ENCODE measurements around the gene UBE3B.
A peak's percentile ranks its signal among the peaks of the same experiment; 100 is the strongest.
"Not testable (repeated sequence)": the region's sequence is repeated elsewhere in the genome, so short reads cannot be mapped to it uniquely, and the experiment has no call there.

UBE3B gene

GRCh38 chr12:109449845-109450532 lies 27.4 kb upstream of the UBE3B start:
- DNase-seq: no peak

GRCh38 chr12:109450980-109451379 lies 26.5 kb upstream of the UBE3B start:
- no peak for DNase-seq

GRCh38 chr12:109451400-109451799 lies 26.0 kb upstream of the UBE3B start:
- DNase-seq: no peak

GRCh38 chr12:109452489-109452888 lies 24.9 kb upstream of the UBE3B start:
- peak; percentile 90 for DNase-seq

- DNase-seq: no peak
These were observed 21.7 kb upstream of the UBE3B start for GRCh38 chr12:109455706-109456105.

- DNase-seq: no peak
These were observed 19.3 kb upstream of the UBE3B start for GRCh38 chr12:109458086-109458485.

- no peak for DNase-seq
These were observed 18.6 kb upstream of the UBE3B start for GRCh38 chr12:109458771-109459208.

- DNase-seq: no peak
These were observed 18.2 kb upstream of the UBE3B start for GRCh38 chr12:109459247-109459646.

GRCh38 chr12:109460538-109460937 lies 16.9 kb upstream of the UBE3B start:
- DNase-seq: no peak

- no peak for DNase-seq
These were observed 16.2 kb upstream of the UBE3B start for GRCh38 chr12:109461049-109461845.

- DNase-seq: no peak
These were observed 15.3 kb upstream of the UBE3B start for GRCh38 chr12:109461846-109462756.

GRCh38 chr12:109462868-109463692 lies 14.4 kb upstream of the UBE3B start:
- no peak for DNase-seq

GRCh38 chr12:109463756-109464155 lies 13.7 kb upstream of the UBE3B start:
- DNase-seq: no peak

- DNase-seq: no peak
These were observed 12.6 kb upstream of the UBE3B start for GRCh38 chr12:109464642-109465351.

GRCh38 chr12:109466305-109466704 lies 11.1 kb upstream of the UBE3B start:
- no peak for DNase-seq

GRCh38 chr12:109466821-109467220 lies 10.6 kb upstream of the UBE3B start:
- DNase-seq: no peak

GRCh38 chr12:109467978-109468676 lies 9.3 kb upstream of the UBE3B start:
- DNase-seq: no peak

- DNase-seq: no peak
These were observed 7.9 kb upstream of the UBE3B start for GRCh38 chr12:109469517-109469916.

GRCh38 chr12:109473006-109473405 lies 4.4 kb upstream of the UBE3B start:
- no peak for DNase-seq

- not testable (repeated sequence) for DNase-seq
These were observed 3.7 kb upstream of the UBE3B start for GRCh38 chr12:109473526-109474270.
